Measurements from ENCODE around the gene PCSK5. TPM values are rescaled to one million over a fixed set of nuclear protein-coding genes. Genes with fewer than 3 reads are reported as not detected.

The PCSK5 gene
- total and polyA plus RNA-seq, 2 of the 8 experiments (the other 6 are each of a cell fraction or from before 2014, with no cell fraction given): 5.5 to 10.7 TPM

- Histone ChIP-seq H3K4me2 (ENCODE audit: insufficient read depth in 1 of 2, low read depth in 2 of 2, low read length in 2 of 2) (no peak overlapping the region), H3K9ac (replicated peaks in 1 of 4; ENCODE audit: extremely low read depth in 1 of 4, low read depth in 3 of 4, low read length in 3 of 4) (no peak overlapping the region), H3K4me1 (replicated peaks in 1 of 4; ENCODE audit: control insufficient read depth in 3 of 4, insufficient read depth in 4 of 4, low read length in 3 of 4) (peaks cover 0 to 5% (median 3%) of the 10 kb centered on the region in 4 experiments; a peak in 5 of 7 replicates), H3K23me2 (ENCODE audit: low read depth, low read length) (no peaks in the 10 kb centered on the region), H3K18ac (ENCODE audit: extremely low read depth, low read length) (no peak overlapping the region), H2BK20ac (ENCODE audit: low read length) (no peak overlapping the region), H4K20me1 (replicated peaks in 1 of 2; ENCODE audit: control insufficient read depth in 1 of 2, insufficient read depth in 2 of 2, low read length in 2 of 2) (no peaks in the 10 kb centered on the region), H3K27me3 (replicated peaks in 1 of 4; ENCODE audit: control insufficient read depth in 3 of 4, extremely low read depth in 1 of 4, insufficient read depth in 3 of 4, low read length in 3 of 4) (no peaks in the 10 kb centered on the region), H2BK120ac (replicated peaks; ENCODE audit: low read depth, low read length) (no peak overlapping the region), H4K8ac (ENCODE audit: extremely low read depth, insufficient read depth, low read length) (no peak overlapping the region), H2BK12ac (ENCODE audit: low read depth, low read length) (no peak overlapping the region), H3K79me2 (ENCODE audit: control insufficient read depth in 1 of 2, insufficient read depth in 2 of 2, low read length in 2 of 2) (no peaks in the 10 kb centered on the region), H2BK15ac (ENCODE audit: low read length) (no peak overlapping the region), H3K23ac (ENCODE audit: insufficient read length) (no peak overlapping the region), H2AK5ac (ENCODE audit: low read depth, low read length) (no peak overlapping the region), H3K4ac (replicated peaks; ENCODE audit: insufficient read length, low read depth, low read length) (no peak overlapping the region), H3K27ac (ENCODE audit: low read depth, low read length) (no peak overlapping the region), H4K91ac (replicated peaks; ENCODE audit: insufficient read length, low read length) (no peak overlapping the region), H2BK5ac (ENCODE audit: low read depth, low read length) (no peak overlapping the region), H3K4me3 (ENCODE audit: extremely low read depth in 1 of 4, insufficient read depth in 2 of 4, low read depth in 3 of 4, low read length in 4 of 4) (no peak overlapping the region), H3K79me1 (ENCODE audit: low read depth, low read length) (no peaks in the 10 kb centered on the region), H2AFZ (ENCODE audit: low read length) (no peak overlapping the region), H4K5ac (ENCODE audit: insufficient read length, low read depth, low read length) (no peak overlapping the region), H3K9me3 (ENCODE audit: insufficient read depth in 2 of 2, low read depth in 1 of 2, low read length in 1 of 2) (no peaks in the 10 kb centered on the region), H3K36me3 (ENCODE audit: control insufficient read depth in 2 of 4, insufficient read depth in 4 of 4, low read length in 3 of 4) (no peaks in the 10 kb centered on the region; a peak in 1 of 8 replicates), H3K14ac (ENCODE audit: insufficient read length) (no peak overlapping the region), H3K56ac (replicated peaks; ENCODE audit: insufficient read length, low read depth, low read length) (no peak overlapping the region)
- no peak for FAIRE-seq
- WGBS, 2 experiments (ENCODE audit: extremely low coverage in 1 of 2, insufficient coverage in 1 of 2, insufficient read length in 1 of 2, insufficient replicate concordance in 2 of 2, low coverage in 1 of 2, low lambda C conversion rate in 2 of 2, missing lambda C conversion rate in 1 of 2): 87% methylated on average over 5 of the region's 5 CpGs; no CpG with 5 or more reads in 1 of the 2 experiments
- ChIA-PET CTCF (ENCODE audit: partially characterized antibody) (interaction anchor here (0.7 kb wide), 1 partner anchor 298 kb away, joined by 5 read pairs; no protein-coding TSS in a partner anchor), POLR2A (ENCODE audit: partially characterized antibody) (interaction anchor here (0.7 kb wide), 2 partner anchors 14 to 22 kb away, joined by 3 to 4 read pairs; no protein-coding TSS in a partner anchor)
- TF ChIP-seq FOSL1 (IDR thresholded peaks at IDR 0.05; ENCODE audit: insufficient read depth, low read depth, low read length): no peak
- no peak for TF ChIP-seq HDAC6 (IDR thresholded peaks at IDR 0.05; ENCODE audit: low read depth, low read length)
- no peak for DNase-seq (ENCODE audit: low read depth in 1 of 2, low spot score in 2 of 2)
Measured at GRCh38 chr9:76135902-76136301, 245.4 kb downstream of the PCSK5 start.
